ENCODE measurements around the gene CPD. TPM values are rescaled to one million over a fixed set of nuclear protein-coding genes. Genes with fewer than 3 reads are reported as not detected.
A peak's percentile ranks its signal among the peaks of the same experiment; 100 is the strongest.

The CPD gene
- total RNA-seq, 3 donors from 2014 or later = 39.2 to 77.3 (median 74.7) TPM

GRCh38 chr17:30358055-30358760, 20.5 kb upstream of the CPD start:
- DNase-seq (no peak), ATAC-seq (no peak)
- Histone ChIP-seq H3K36me3 (ENCODE audit: low read depth) (no peaks in the 10 kb centered on the region), H3K4me1 (ENCODE audit: low read depth) (no peaks in the 10 kb centered on the region), H3K4me3 (no peak overlapping the region), H3K9me3 (peaks cover 10% of the 10 kb centered on the region)
- no peak for TF ChIP-seq CTCF (IDR thresholded peaks at IDR 0.05)
- intact Hi-C loops (cut with DNase I, micrococcal nuclease) = no loop called here

- intact Hi-C loops (cut with DNase I, micrococcal nuclease) = no loop called here
- TF ChIP-seq CTCF (IDR thresholded peaks at IDR 0.05) = no peak
- Histone ChIP-seq H3K9me3 (peaks cover 10% of the 10 kb centered on the region), H3K4me3 (no peak overlapping the region), H3K36me3 (ENCODE audit: low read depth) (no peaks in the 10 kb centered on the region), H3K4me1 (ENCODE audit: low read depth) (no peaks in the 10 kb centered on the region)
- ATAC-seq = no peak
- DNase-seq = no peak
Measured at GRCh38 chr17:30360086-30360808, 18.5 kb upstream of the CPD start.

GRCh38 chr17:30361766-30362279, 16.9 kb upstream of the CPD start:
- H3K4me3 ChIP-seq = no peak overlapping the region
- H3K9me3 ChIP-seq = peaks cover 10% of the 10 kb centered on the region
- H3K4me1 ChIP-seq (ENCODE audit: low read depth) = no peaks in the 10 kb centered on the region
- ATAC-seq (no peak), DNase-seq (no peak)
- no peaks in the 10 kb centered on the region for H3K36me3 ChIP-seq (ENCODE audit: low read depth)
- TF ChIP-seq CTCF (IDR thresholded peaks at IDR 0.05) = no peak
- intact Hi-C loops (cut with DNase I, micrococcal nuclease) = no loop called here

- Histone ChIP-seq H3K9me3 (peaks cover 10% of the 10 kb centered on the region), H3K36me3 (ENCODE audit: low read depth) (no peaks in the 10 kb centered on the region), H3K4me3 (no peak overlapping the region), H3K4me1 (ENCODE audit: low read depth) (no peaks in the 10 kb centered on the region)
- TF ChIP-seq CTCF (IDR thresholded peaks at IDR 0.05) = no peak
- DNase-seq (peak in 2 of 3 donors; percentile 36 to 62), ATAC-seq (peak; percentile 92)
- intact Hi-C loops (cut with DNase I, micrococcal nuclease) = no loop called here
Measured at GRCh38 chr17:30363715-30364202, 15.0 kb upstream of the CPD start.

GRCh38 chr17:30366536-30366935, 12.2 kb upstream of the CPD start:
- DNase-seq = no peak
- intact Hi-C loops (cut with DNase I, micrococcal nuclease) = no loop called here
- H3K4me1 ChIP-seq (ENCODE audit: low read depth) = peaks cover 5% of the 10 kb centered on the region
- H3K36me3 ChIP-seq (ENCODE audit: low read depth) = no peaks in the 10 kb centered on the region
- TF ChIP-seq CTCF (IDR thresholded peaks at IDR 0.05) = no peak
- no peak overlapping the region for H3K4me3 ChIP-seq
- H3K9me3 ChIP-seq = peaks cover 5% of the 10 kb centered on the region
- ATAC-seq = no peak
